ENCODE data around the gene RIBC2.

DNA sequence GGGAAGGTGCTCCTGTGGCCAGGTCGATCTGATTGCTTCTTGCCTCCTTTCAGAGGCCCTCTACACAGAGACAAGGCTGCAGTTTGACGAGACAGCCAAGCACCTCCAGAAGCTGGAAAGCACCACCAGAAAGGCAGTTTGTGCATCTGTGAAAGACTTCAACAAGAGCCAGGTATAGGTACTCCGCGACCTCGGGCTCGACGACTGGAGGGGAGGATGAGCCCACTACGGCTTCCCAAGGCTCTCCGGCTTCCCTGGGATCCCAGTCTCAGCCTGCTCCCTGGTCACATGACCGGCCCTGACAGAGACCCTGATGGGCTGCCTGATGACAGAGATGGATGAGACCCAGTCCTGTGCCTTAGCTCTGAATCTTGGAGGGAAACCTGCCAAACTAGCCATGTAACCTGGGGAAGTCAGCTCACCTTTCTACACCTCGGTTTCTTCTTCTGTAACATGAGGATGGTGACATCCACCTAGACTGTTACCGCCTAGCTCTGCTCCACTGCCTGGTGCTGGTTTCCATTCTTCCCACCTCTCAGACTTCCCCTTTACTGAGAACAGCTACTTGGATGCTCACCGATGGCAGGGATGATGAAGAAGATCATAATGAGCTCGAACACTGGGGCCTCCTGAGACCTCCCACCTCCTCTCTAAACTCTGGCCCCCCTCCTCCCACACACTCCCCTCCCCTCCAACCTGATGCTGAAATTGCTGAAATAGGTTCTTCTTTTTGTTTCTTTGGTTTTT lies 8.9 kb downstream of the RIBC2 start:
- TF ChIP-seq POLR2A (IDR thresholded peaks at IDR 0.05; ENCODE audit: low read depth) (no peak), POLR2AphosphoS5 (IDR thresholded peaks at IDR 0.05) (no peak)
- TF ChIP-seq, protein P1, sequence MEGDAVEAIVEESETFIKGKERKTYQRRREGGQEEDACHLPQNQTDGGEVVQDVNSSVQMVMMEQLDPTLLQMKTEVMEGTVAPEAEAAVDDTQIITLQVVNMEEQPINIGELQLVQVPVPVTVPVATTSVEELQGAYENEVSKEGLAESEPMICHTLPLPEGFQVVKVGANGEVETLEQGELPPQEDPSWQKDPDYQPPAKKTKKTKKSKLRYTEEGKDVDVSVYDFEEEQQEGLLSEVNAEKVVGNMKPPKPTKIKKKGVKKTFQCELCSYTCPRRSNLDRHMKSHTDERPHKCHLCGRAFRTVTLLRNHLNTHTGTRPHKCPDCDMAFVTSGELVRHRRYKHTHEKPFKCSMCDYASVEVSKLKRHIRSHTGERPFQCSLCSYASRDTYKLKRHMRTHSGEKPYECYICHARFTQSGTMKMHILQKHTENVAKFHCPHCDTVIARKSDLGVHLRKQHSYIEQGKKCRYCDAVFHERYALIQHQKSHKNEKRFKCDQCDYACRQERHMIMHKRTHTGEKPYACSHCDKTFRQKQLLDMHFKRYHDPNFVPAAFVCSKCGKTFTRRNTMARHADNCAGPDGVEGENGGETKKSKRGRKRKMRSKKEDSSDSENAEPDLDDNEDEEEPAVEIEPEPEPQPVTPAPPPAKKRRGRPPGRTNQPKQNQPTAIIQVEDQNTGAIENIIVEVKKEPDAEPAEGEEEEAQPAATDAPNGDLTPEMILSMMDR (IDR thresholded peaks at IDR 0.05), result no peak
